Psoas muscle (tissue), 8 donors: Measurements from ENCODE around the gene LGALS12. TPM values are rescaled to one million over a fixed set of nuclear protein-coding genes. Genes with fewer than 3 reads are reported as not detected.

ENCODE experiments used
- ATAC-seq, 4 donors: fragments of 200-7000 bp; cut with Tn5 transposase; one replicate each; pipeline ENCODE4 v1.9.1; 2020; ENCODE audit warnings: moderate library complexity in 3 of 4, mild to moderate bottlenecking in 2 of 4
- DNase-seq, 2 donors: peaks; one replicate each; pipeline ENCODE4 v3.0.0-alpha.2; 2020
- H3K27ac ChIP-seq: fragments of 200-600 bp; one replicate; pipeline ENCODE4 v1.8.0; 2022
- H3K27me3 ChIP-seq, 3 donors: fragments of 200-600 bp in 1 of 3; one replicate each; pipeline versions ENCODE4 v1.6.1 to v1.8.0; 2013 to 2022; ENCODE audit warnings: low read length in 2 of 3, mild to moderate bottlenecking in 2 of 3, moderate library complexity in 1 of 3; ENCODE audit not compliant: insufficient read depth in 3 of 3
- H3K36me3 ChIP-seq, 2 donors: fragments of 200-600 bp in 1 of 2; one replicate each; pipeline versions ENCODE4 v1.6.1 to v1.8.0; 2013 to 2022; ENCODE audit warnings: low read depth in 1 of 2, mild to moderate bottlenecking in 1 of 2, moderate library complexity in 1 of 2; ENCODE audit not compliant: insufficient read depth in 1 of 2
- H3K4me1 ChIP-seq: fragments of 200-600 bp; one replicate; pipeline ENCODE4 v1.8.0; 2022
- H3K4me3 ChIP-seq: fragments of 200-600 bp; one replicate; pipeline ENCODE4 v1.8.0; 2022; ENCODE audit warnings: mild to moderate bottlenecking
- H3K9me3 ChIP-seq: fragments of 200-600 bp; one replicate; pipeline ENCODE4 v1.8.0; 2022
- CTCF ChIP-seq: fragments of 200-600 bp; IDR thresholded peaks from one replicate; pipeline ENCODE4 v1.8.0; 2022; ENCODE audit warnings: antibody characterized with exemption
- WGBS, 3 donors: extraction: QIAGEN DNeasy Blood & Tissue Kit; methylation state at CpG; one replicate each; pipeline versions ENCODE4 v1.1.6 to v1.1.7; 2013; 5-methylcytosine and 5-hydroxymethylcytosine counted together
- intact Hi-C, 2 donors: fragments of 100-400 bp; cut with DNase I; formaldehyde crosslinking; loops; one replicate each; pipeline versions ENCODE4 v1.11.0 to v1.14.2; 2022
- polyA plus RNA-seq, 3 donors: library from polyadenylated mRNA; stranded (reverse); fragments of 200-250 nt; gene quantifications; one replicate each; pipeline ENCODE4 v1.2.3, GENCODE V29; 2013
- total RNA-seq, 4 donors: library from RNA; stranded (reverse); fragmentation: NEBNext Ultra II Directional in 2 of 4; extraction: Animal tissue kit (Norgen Biotek cat#: 25700) in 2 of 4; gene quantifications; one replicate each; pipeline versions ENCODE4 v1.2.1 to v1.2.4, GENCODE V29; 2021 to 2023
- donor health status: healthy with polysubstance abuse.
- donor health status: DM: no; HTN: no; CAD: no; lungs with moderate emphysema.
- donor health status: Bipolar disorder and iron deficiency.
- donor health status: healthy.
- donor health status: DM: yes; HTN: yes; CAD: no.
- donor health status: DM: no; HTN: no; CAD: no.
- donor health status: DM: no; HTN: no; CAD: no.
- donor health status: DM: yes; HTN: yes; CAD: no.

LGALS12 gene
- total and polyA plus RNA-seq, 7 donors = 0.16 to 2.0 (median 0.48) TPM; not detected in 1

GRCh38 chr11:63511048-63511748, 5.3 kb downstream of the LGALS12 start:
- ATAC-seq (peak in 2 of 4 donors; percentile 9 to 23), DNase-seq (no peak)
- no peak overlapping the region for H3K4me3 ChIP-seq
- no peaks in the 10 kb centered on the region for H3K27me3 ChIP-seq
- WGBS, 3 donors = 72 to 81% (median 75%) methylated on average over 11 of the region's 11 CpGs
- no peak overlapping the region for H3K27ac ChIP-seq
- intact Hi-C loops = no loop called here
- no peaks in the 10 kb centered on the region for H3K36me3 ChIP-seq
- H3K4me1 ChIP-seq = peaks cover 14% of the 10 kb centered on the region
- no peak for TF ChIP-seq CTCF
- no peaks in the 10 kb centered on the region for H3K9me3 ChIP-seq

- Histone ChIP-seq H3K4me3 (no peak overlapping the region), H3K27me3 (no peaks in the 10 kb centered on the region), H3K36me3 (no peaks in the 10 kb centered on the region), H3K9me3 (no peaks in the 10 kb centered on the region), H3K27ac (no peak overlapping the region), H3K4me1 (peaks cover 14% of the 10 kb centered on the region)
- 41 to 64% (median 45%) methylated on average over 7 of the region's 7 CpGs for WGBS, 3 donors
- no peak for TF ChIP-seq CTCF
- ATAC-seq (peak; percentile 33 to 78 (median 69)), DNase-seq (no peak)
- intact Hi-C loops = no loop called here
Measured at GRCh38 chr11:63512816-63513215, 6.9 kb downstream of the LGALS12 start.

GRCh38 chr11:63516109-63516508, 10.2 kb downstream of the LGALS12 start:
- DNase-seq (no peak), ATAC-seq (no peak)
- Histone ChIP-seq H3K4me3 (no peak overlapping the region), H3K4me1 (peaks cover 7% of the 10 kb centered on the region), H3K27ac (no peak overlapping the region), H3K27me3 (no peaks in the 10 kb centered on the region), H3K9me3 (no peaks in the 10 kb centered on the region), H3K36me3 (no peaks in the 10 kb centered on the region)
- intact Hi-C loops = no loop called here
- TF ChIP-seq CTCF = no peak
- WGBS, 3 donors = 94 to 96% (median 94%) methylated on average over 6 of the region's 6 CpGs

- DNase-seq (no peak), ATAC-seq (no peak)
- Histone ChIP-seq H3K4me3 (no peak overlapping the region), H3K36me3 (no peaks in the 10 kb centered on the region), H3K27me3 (no peaks in the 10 kb centered on the region), H3K9me3 (no peaks in the 10 kb centered on the region), H3K27ac (no peak overlapping the region), H3K4me1 (peaks cover 6% of the 10 kb centered on the region)
- intact Hi-C loops = no loop called here
- no peak for TF ChIP-seq CTCF
- 96 to 98% (median 98%) methylated on average over 5 of the region's 5 CpGs for WGBS, 3 donors
Measured at GRCh38 chr11:63517156-63517555, 11.3 kb downstream of the LGALS12 start.

- no peak for ATAC-seq
- Histone ChIP-seq H3K36me3 (no peaks in the 10 kb centered on the region), H3K27ac (no peak overlapping the region), H3K4me3 (no peak overlapping the region), H3K9me3 (no peaks in the 10 kb centered on the region), H3K27me3 (no peaks in the 10 kb centered on the region), H3K4me1 (no peaks in the 10 kb centered on the region)
- TF ChIP-seq CTCF = no peak
- WGBS, 3 donors = 3 to 14% (median 12%) methylated on average over 1 of the region's 1 CpG
- DNase-seq = no peak
- intact Hi-C loops = no loop called here
Measured at GRCh38 chr11:63518548-63518947, 12.7 kb downstream of the LGALS12 start.
